H1 (cell line): Measurements from ENCODE around the gene RNPS1. TPM values are rescaled to one million over a fixed set of nuclear protein-coding genes. Genes with fewer than 3 reads are reported as not detected.

Source experiments
- CTCF ChIA-PET: fragments of 300-600 bp; sonication (Branson Sonifier 250); formaldehyde crosslinking; loops from one replicate; lab custom pipeline; 2021; ENCODE audit not compliant: partially characterized antibody; lab: Charles Lee
- POLR2A ChIA-PET: fragments of 300-600 bp; sonication (Branson Sonifier 250); formaldehyde crosslinking; loops from one replicate; lab custom pipeline; 2021; ENCODE audit warnings: inconsistent platforms; ENCODE audit not compliant: partially characterized antibody; lab: Charles Lee
- DNase-seq, 2 experiments: peaks; one replicate each; pipeline versions ENCODE4 v3.0.0 to v3.0.0-alpha.2; 2010 to 2022; ENCODE audit warnings: low spot score in 2 of 2, low read depth in 1 of 2, mixed read lengths in 1 of 2
- FAIRE-seq: peaks from 2 replicates; lab custom pipeline; 2011; peaks lifted over from hg19 to GRCh38; lab: Jason Lieb, UNC
- H2AFZ ChIP-seq: 2 replicates; pipeline ENCODE4 v1.8.1; 2012; ENCODE audit warnings: low read length, inconsistent platforms
- H2AK5ac ChIP-seq: 2 replicates; pipeline ENCODE4 v1.6.1; 2013; ENCODE audit warnings: low read depth, low read length
- H2BK120ac ChIP-seq: replicated peaks from 2 replicates; pipeline ENCODE3; 2013; ENCODE audit warnings: low read depth, low read length, inconsistent platforms
- H2BK12ac ChIP-seq: 2 replicates; pipeline ENCODE4 v1.6.1; 2013; ENCODE audit warnings: low read depth, low read length
- H2BK15ac ChIP-seq: 2 replicates; pipeline ENCODE4 v1.6.1; 2013; ENCODE audit warnings: low read length
- H2BK20ac ChIP-seq: 2 replicates; pipeline ENCODE4 v1.6.1; 2013; ENCODE audit warnings: low read length
- H2BK5ac ChIP-seq: 2 replicates; pipeline ENCODE4 v1.6.1; 2013; ENCODE audit warnings: low read depth, low read length
- H3K14ac ChIP-seq: 2 replicates; pipeline ENCODE4 v1.6.1; 2013; ENCODE audit warnings: inconsistent platforms; ENCODE audit not compliant: insufficient read length
- H3K18ac ChIP-seq: 2 replicates; pipeline ENCODE4 v1.6.1; 2013; ENCODE audit warnings: low read length; ENCODE audit errors: extremely low read depth
- H3K23ac ChIP-seq: 2 replicates; pipeline ENCODE4 v1.6.1; 2013; ENCODE audit warnings: inconsistent platforms; ENCODE audit not compliant: insufficient read length
- H3K23me2 ChIP-seq: 2 replicates; pipeline ENCODE4 v1.6.1; 2013; ENCODE audit warnings: low read depth, low read length
- H3K27ac ChIP-seq: 2 replicates; pipeline ENCODE4 v1.6.1; 2011; ENCODE audit warnings: low read depth, low read length, inconsistent platforms
- H3K27me3 ChIP-seq, 4 experiments: replicated peaks in 1 of 4; 1 replicate in 1 of 4; 2 replicates in 3 of 4; pipeline versions ENCODE4 v1.6.1 to v1.8.1; 2011 to 2013; ENCODE audit warnings: low read length in 3 of 4, mild to moderate bottlenecking in 3 of 4, inconsistent platforms in 2 of 4, mixed read lengths in 2 of 4, moderate library complexity in 1 of 4; ENCODE audit not compliant: control insufficient read depth in 3 of 4, insufficient read depth in 3 of 4; ENCODE audit errors: extremely low read depth in 1 of 4
- H3K36me3 ChIP-seq, 4 experiments: 2 replicates each; pipeline versions ENCODE4 v1.6.1 to v1.8.1; 2011 to 2013; ENCODE audit warnings: mild to moderate bottlenecking in 4 of 4, low read length in 3 of 4, moderate library complexity in 2 of 4, control low read depth in 1 of 4, inconsistent platforms in 1 of 4; ENCODE audit not compliant: insufficient read depth in 4 of 4, control insufficient read depth in 2 of 4
- H3K4ac ChIP-seq: replicated peaks from 2 replicates; pipeline ENCODE3; 2013; ENCODE audit warnings: low read length, low read depth, mixed read lengths, inconsistent platforms; ENCODE audit not compliant: insufficient read length
- H3K4me1 ChIP-seq, 4 experiments: replicated peaks in 1 of 4; 1 replicate in 1 of 4; 2 replicates in 3 of 4; pipeline versions ENCODE4 v1.6.1 to v1.8.1; 2011 to 2013; ENCODE audit warnings: low read length in 3 of 4, inconsistent platforms in 2 of 4, mixed read lengths in 1 of 4; ENCODE audit not compliant: insufficient read depth in 4 of 4, control insufficient read depth in 3 of 4
- H3K4me2 ChIP-seq, 2 experiments: 2 replicates each; pipeline versions ENCODE4 v1.6.1 to v1.8.1; 2011 to 2013; ENCODE audit warnings: low read depth in 2 of 2, low read length in 2 of 2, control low read depth in 1 of 2, inconsistent platforms in 1 of 2, mild to moderate bottlenecking in 1 of 2; ENCODE audit not compliant: insufficient read depth in 1 of 2
- H3K4me3 ChIP-seq, 4 experiments: fragments of 200-600, 300-600 bp in 1 of 4; sonication (generic), shearing (Covaris generic), sonication (Bioruptor Twin) in 1 of 4; 2 replicates each; pipeline versions ENCODE4 v1.5.1 to v1.8.1; 2011 to 2016; ENCODE audit warnings: low read length in 4 of 4, low read depth in 3 of 4, control low read depth in 2 of 4, inconsistent platforms in 2 of 4, mild to moderate bottlenecking in 2 of 4, mixed read lengths in 1 of 4, moderate library complexity in 1 of 4; ENCODE audit not compliant: insufficient read depth in 2 of 4; ENCODE audit errors: extremely low read depth in 1 of 4
- H3K56ac ChIP-seq: replicated peaks from 2 replicates; pipeline ENCODE3; 2013; ENCODE audit warnings: low read depth, mild to moderate bottlenecking, mixed read lengths, low read length, inconsistent platforms; ENCODE audit not compliant: insufficient read length
- H3K79me1 ChIP-seq: 2 replicates; pipeline ENCODE4 v1.6.1; 2013; ENCODE audit warnings: low read depth, low read length, control low read depth
- H3K79me2 ChIP-seq, 2 experiments: 2 replicates each; pipeline versions ENCODE4 v1.6.1 to v1.8.1; 2012 to 2013; ENCODE audit warnings: low read length in 2 of 2, mild to moderate bottlenecking in 2 of 2, inconsistent platforms in 1 of 2; ENCODE audit not compliant: insufficient read depth in 2 of 2, control insufficient read depth in 1 of 2
- H3K9ac ChIP-seq, 4 experiments: replicated peaks in 1 of 4; 1 replicate in 1 of 4; 2 replicates in 3 of 4; pipeline versions ENCODE4 v1.6.1 to v1.8.1; 2011 to 2013; ENCODE audit warnings: low read depth in 3 of 4, low read length in 3 of 4, control low read depth in 2 of 4, mild to moderate bottlenecking in 2 of 4, moderate library complexity in 2 of 4, inconsistent platforms in 1 of 4; ENCODE audit errors: extremely low read depth in 1 of 4
- H3K9me3 ChIP-seq, 2 experiments: 2 replicates each; pipeline versions ENCODE4 v1.6.1 to v1.8.1; 2012 to 2013; ENCODE audit warnings: mild to moderate bottlenecking in 2 of 2, moderate library complexity in 2 of 2, control low read depth in 1 of 2, inconsistent platforms in 1 of 2, low read depth in 1 of 2, low read length in 1 of 2, mixed read lengths in 1 of 2; ENCODE audit not compliant: insufficient read depth in 2 of 2
- H4K20me1 ChIP-seq, 2 experiments: replicated peaks in 1 of 2; 2 replicates each; pipeline versions ENCODE3 to v1.8.1; 2011 to 2013; ENCODE audit warnings: inconsistent platforms in 2 of 2, low read length in 2 of 2, mild to moderate bottlenecking in 1 of 2; ENCODE audit not compliant: insufficient read depth in 2 of 2, control insufficient read depth in 1 of 2
- H4K5ac ChIP-seq: 2 replicates; pipeline ENCODE4 v1.6.1; 2013; ENCODE audit warnings: low read length, low read depth, mixed read lengths, inconsistent platforms; ENCODE audit not compliant: insufficient read length
- H4K8ac ChIP-seq: 2 replicates; pipeline ENCODE4 v1.8.0; 2013; ENCODE audit warnings: mild to moderate bottlenecking, moderate library complexity, low read length, inconsistent platforms; ENCODE audit not compliant: insufficient read depth; ENCODE audit errors: extremely low read depth
- H4K91ac ChIP-seq: replicated peaks from 2 replicates; pipeline ENCODE3; 2013; ENCODE audit warnings: low read length, mixed read lengths, inconsistent platforms; ENCODE audit not compliant: insufficient read length
- BCL11A ChIP-seq, 2 experiments: IDR thresholded peaks; one replicate each; pipeline ENCODE4 v1.6.1; 2011; ENCODE audit warnings: low read depth in 2 of 2, low read length in 2 of 2, mild to moderate bottlenecking in 2 of 2
- CBX8 ChIP-seq: fragments of 300-800, 300-1000 bp; sonication (generic); IDR thresholded peaks from 2 replicates; pipeline ENCODE4 v1.7.1; 2016; ENCODE audit warnings: low read depth, low read length, borderline replicate concordance
- EGR1 ChIP-seq: IDR thresholded peaks from 2 replicates; pipeline ENCODE4 v1.6.1; 2011; ENCODE audit warnings: low read depth, low read length, borderline replicate concordance
- GTF2F1 ChIP-seq: IDR thresholded peaks from 2 replicates; pipeline ENCODE4 v1.6.1; 2012; ENCODE audit warnings: low read depth, low read length, improper control_type of control experiment, borderline replicate concordance
- JUN ChIP-seq: IDR thresholded peaks from 2 replicates; pipeline ENCODE4 v1.6.1; 2011; ENCODE audit warnings: low read depth, mild to moderate bottlenecking, improper control_type of control experiment, low read length
- SIN3A ChIP-seq, 2 experiments: IDR thresholded peaks in 1 of 2; conservative IDR thresholded peaks in 1 of 2; 2 replicates each; pipeline ENCODE4 v1.6.1; 2011 to 2012; ENCODE audit warnings: low read length in 2 of 2, improper control_type of control experiment in 1 of 2, low read depth in 1 of 2, mild to moderate bottlenecking in 1 of 2
- SIRT6 ChIP-seq: IDR thresholded peaks from one replicate; pipeline ENCODE4 v1.7.1; 2012; ENCODE audit warnings: low read length, inconsistent platforms
- TBP ChIP-seq: IDR thresholded peaks from 2 replicates; pipeline ENCODE4 v1.6.1; 2011; ENCODE audit warnings: low read depth, low read length, improper control_type of control experiment
- TEAD4 ChIP-seq: IDR thresholded peaks from 2 replicates; pipeline ENCODE4 v1.6.1; 2012; ENCODE audit warnings: low read depth, low read length, inconsistent platforms, mixed read lengths
- YY1 ChIP-seq: IDR thresholded peaks from 2 replicates; pipeline ENCODE4 v1.6.1; 2011; ENCODE audit warnings: low read depth, mild to moderate bottlenecking, low read length
- WGBS, 2 experiments: shearing (Covaris generic) in 1 of 2; methylation state at CpG; one replicate each; pipeline versions ENCODE4 v1.1.6 to v1.1.7; 2013 to 2015; ENCODE audit warnings: low lambda C conversion rate in 2 of 2, mixed read lengths in 2 of 2, inconsistent platforms in 1 of 2, low coverage in 1 of 2, missing lambda C conversion rate in 1 of 2; ENCODE audit not compliant: insufficient replicate concordance in 2 of 2, insufficient coverage in 1 of 2, insufficient read length in 1 of 2; ENCODE audit errors: extremely low coverage in 1 of 2, missing lambda C conversion rate in 1 of 2; 5-methylcytosine and 5-hydroxymethylcytosine counted together
- polyA plus RNA-seq, 7 experiments: library from polyadenylated mRNA; depleted of rRNA in 3 of 7; stranded (reverse) in 5 of 7; unstranded in 2 of 7; fragments of >200 nt in 5 of 7; fragments of 200-250 nt in 2 of 7; gene quantifications; 1 replicate in 5 of 7; 2 replicates in 1 of 7; 4 replicates in 1 of 7; pipeline versions ENCODE4 v1.2.1 to v1.2.3, GENCODE V29; 2011 to 2013; ENCODE audit warnings: missing spikeins in 2 of 7, mixed read lengths in 2 of 7
- total RNA-seq: library from RNA; stranded (reverse); fragmentation: NEBNext Ultra II Directional; extraction: Animal tissue kit (Norgen Biotek cat#: 25700); gene quantifications from 2 replicates; pipeline ENCODE4 v1.2.1, GENCODE V29; 2021

RNPS1 gene
- total and polyA plus RNA-seq, 2 of the 8 experiments (the other 6 are each of a cell fraction or from before 2014, with no cell fraction given) = 330 to 350 TPM

GRCh38 chr16:2273484-2273883 lies 5.6 kb upstream of the RNPS1 start:
- no peak overlapping the region for H4K91ac ChIP-seq
- no peak overlapping the region for H2AK5ac ChIP-seq
- H3K27ac ChIP-seq = no peak overlapping the region
- no peak overlapping the region for H3K4me2 ChIP-seq
- no peak overlapping the region for H2BK120ac ChIP-seq
- H3K36me3 ChIP-seq = no peaks in the 10 kb centered on the region
- no peak overlapping the region for H3K4ac ChIP-seq
- peaks cover 3 to 18% of the 10 kb centered on the region in 2 experiments for H4K20me1 ChIP-seq
- no peak overlapping the region for H2BK20ac ChIP-seq
- no peak overlapping the region for H3K9ac ChIP-seq
- H4K8ac ChIP-seq = no peak overlapping the region
- H3K79me2 ChIP-seq = peaks cover 0 to 7% of the 10 kb centered on the region in 2 experiments; a peak in 2 of 4 replicates
- no peak overlapping the region for H3K18ac ChIP-seq
- H3K4me3 ChIP-seq = no peak overlapping the region
- H2AFZ ChIP-seq = no peak overlapping the region
- H3K79me1 ChIP-seq = peaks cover 9% of the 10 kb centered on the region
- no peak overlapping the region for H4K5ac ChIP-seq
- ChIA-PET CTCF (interaction anchor here (0.6 kb wide), 1 partner anchor 271 kb away, joined by 3 read pairs; no protein-coding TSS in a partner anchor), POLR2A (interaction anchor here (0.7 to 2.4 kb wide), 6 partner anchors 11 to 165 kb away, joined by 3 to 9 read pairs (median 3); partner anchors contain the start of gene E4F1)
- H2BK12ac ChIP-seq = no peak overlapping the region
- H3K14ac ChIP-seq = no peak overlapping the region
- 93% methylated on average over 13 of the region's 16 CpGs; no CpG with 5 or more reads in 1 of the 2 experiments for WGBS, 2 experiments
- no peak overlapping the region for H2BK15ac ChIP-seq
- no peak overlapping the region for H3K23ac ChIP-seq
- TF ChIP-seq TBP = no peak
- TF ChIP-seq GTF2F1 = no peak
- no peak for TF ChIP-seq EGR1
- TF ChIP-seq JUN = no peak
- TF ChIP-seq TEAD4 = no peak
- TF ChIP-seq SIRT6 = no peak
- no peak for TF ChIP-seq BCL11A (IDR thresholded peaks at IDR 0.05; ENCODE audit: low read depth in 2 of 2, low read length in 2 of 2)
- no peak for TF ChIP-seq SIN3A (conservative IDR thresholded peaks at IDR 0.05 in 1 of 2, IDR thresholded peaks at IDR 0.05 in 1 of 2; ENCODE audit: low read depth in 1 of 2, low read length in 2 of 2)
- TF ChIP-seq YY1 = no peak
- TF ChIP-seq CBX8 = no peak
- H3K9me3 ChIP-seq = no peaks in the 10 kb centered on the region
- H3K56ac ChIP-seq = no peak overlapping the region
- H2BK5ac ChIP-seq = no peak overlapping the region
- peaks cover 0 to 2% (median under 1%) of the 10 kb centered on the region in 4 experiments; a peak in 2 of 7 replicates for H3K4me1 ChIP-seq
- no peak for DNase-seq
- H3K27me3 ChIP-seq = no peaks in the 10 kb centered on the region
- peaks cover 4% of the 10 kb centered on the region; the same call in 1 of the 2 replicates for H3K23me2 ChIP-seq
- no peak for FAIRE-seq
